ENCODE data around the gene LRSAM1.

- TF ChIP-seq CTCF (IDR thresholded peaks at IDR 0.05; ENCODE audit: insufficient read depth, low read length, poor library complexity, severe bottlenecking) (no peak), EZH2phosphoT487 (conservative IDR thresholded peaks at IDR 0.05; ENCODE audit: low read length) (no peak)
These were observed 84.5 kb downstream of the LRSAM1 start for GRCh38 chr9:127535834-127536233.

Measured in SU-DHL-6 (cell line).